GM08714 (cell line): ENCODE results near the gene ORC4.

Source experiments
- H3K4me3 ChIP-seq: fragments of 200-500 bp; sonication (Bioruptor generic); 2 replicates; pipeline ENCODE4 v1.5.1; 2014; ENCODE audit warnings: mild to moderate bottlenecking, low read length, inconsistent platforms
- ZNF274 ChIP-seq: IDR thresholded peaks from 2 replicates; pipeline ENCODE4 v1.6.1; 2012; ENCODE audit warnings: mild to moderate bottlenecking, low read depth, low read length

ORC4 gene

DNA sequence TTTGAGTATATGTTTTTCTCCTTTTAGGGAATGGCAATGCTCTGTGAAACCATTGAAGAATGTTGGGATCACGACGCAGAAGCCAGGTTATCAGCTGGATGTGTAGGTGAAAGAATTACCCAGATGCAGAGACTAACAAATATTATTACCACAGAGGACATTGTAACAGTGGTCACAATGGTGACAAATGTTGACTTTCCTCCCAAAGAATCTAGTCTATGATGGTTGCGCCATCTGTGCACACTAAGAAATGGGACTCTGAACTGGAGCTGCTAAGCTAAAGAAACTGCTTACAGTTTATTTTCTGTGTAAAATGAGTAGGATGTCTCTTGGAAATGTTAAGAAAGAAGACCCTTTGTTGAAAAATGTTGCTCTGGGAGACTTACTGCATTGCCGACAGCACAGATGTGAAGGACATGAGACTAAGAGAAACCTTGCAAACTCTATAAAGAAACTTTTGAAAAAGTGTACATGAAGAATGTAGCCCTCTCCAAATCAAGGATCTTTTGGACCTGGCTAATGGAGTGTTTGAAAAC lies 93.4 kb downstream of the ORC4 start:
- H3K4me3 ChIP-seq, result no peak overlapping the region
- no peak for TF ChIP-seq ZNF274

DNA sequence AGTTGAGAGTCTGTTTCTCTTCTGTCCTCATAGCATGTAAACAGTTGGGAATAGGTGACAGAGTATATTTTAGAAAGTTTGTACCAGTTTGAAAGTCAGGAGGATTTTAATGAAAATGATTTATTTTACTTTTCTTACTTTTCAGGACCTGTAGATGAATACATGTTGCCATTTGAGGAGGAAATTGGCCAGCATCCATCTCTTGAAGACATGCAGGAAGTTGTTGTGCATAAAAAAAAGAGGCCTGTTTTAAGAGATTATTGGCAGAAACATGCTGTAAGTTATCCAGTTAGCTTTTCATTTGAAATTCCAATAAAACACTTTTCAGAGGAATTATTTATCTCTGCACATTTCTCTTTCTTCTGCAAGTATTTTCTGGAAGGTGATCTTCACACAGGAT lies 94.7 kb downstream of the ORC4 start:
- TF ChIP-seq ZNF274, result no peak

DNA sequence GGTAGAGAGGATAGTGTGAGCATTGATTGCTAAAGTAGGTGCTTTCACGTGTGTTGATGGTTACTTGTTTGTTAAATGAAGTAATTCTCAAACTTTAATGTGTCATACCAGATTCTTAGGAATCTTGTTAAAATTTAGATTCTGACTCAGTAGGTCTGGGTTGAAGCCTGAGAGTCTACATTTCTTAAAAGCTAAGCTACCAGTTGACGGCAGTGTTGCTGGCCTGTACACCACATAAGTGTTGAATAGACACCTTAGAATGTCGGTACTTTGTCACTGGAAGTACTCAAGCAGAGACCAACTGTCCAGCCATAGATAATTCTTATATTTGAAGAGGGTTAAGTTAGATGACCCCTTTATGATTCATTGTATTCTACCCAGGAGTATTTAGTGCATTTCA lies 95.9 kb downstream of the ORC4 start:
- no peak for TF ChIP-seq ZNF274
- no peak overlapping the region for H3K4me3 ChIP-seq

More for the DNA sequence above, 94.7 kb downstream of the ORC4 start:
- no peak overlapping the region for H3K4me3 ChIP-seq

DNA sequence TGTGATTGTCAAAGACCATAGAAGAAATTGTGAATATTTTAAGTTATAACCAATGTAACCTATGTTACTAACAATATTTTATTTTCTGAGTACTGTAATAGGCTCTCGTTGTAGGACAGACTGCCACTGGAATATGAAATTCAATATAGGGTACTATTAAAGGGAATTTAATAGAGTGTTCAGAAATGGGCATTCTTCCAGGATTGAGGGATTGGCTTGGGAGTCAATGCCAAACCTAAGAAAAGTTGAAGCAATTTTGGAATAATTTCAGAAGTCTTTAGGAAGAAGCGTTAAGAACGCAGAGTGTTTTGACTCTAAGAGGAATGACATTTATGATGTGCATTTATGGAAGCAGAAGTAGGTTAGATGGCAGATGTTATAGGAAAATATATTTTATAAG lies 96.7 kb downstream of the ORC4 start:
- TF ChIP-seq ZNF274, result no peak

DNA sequence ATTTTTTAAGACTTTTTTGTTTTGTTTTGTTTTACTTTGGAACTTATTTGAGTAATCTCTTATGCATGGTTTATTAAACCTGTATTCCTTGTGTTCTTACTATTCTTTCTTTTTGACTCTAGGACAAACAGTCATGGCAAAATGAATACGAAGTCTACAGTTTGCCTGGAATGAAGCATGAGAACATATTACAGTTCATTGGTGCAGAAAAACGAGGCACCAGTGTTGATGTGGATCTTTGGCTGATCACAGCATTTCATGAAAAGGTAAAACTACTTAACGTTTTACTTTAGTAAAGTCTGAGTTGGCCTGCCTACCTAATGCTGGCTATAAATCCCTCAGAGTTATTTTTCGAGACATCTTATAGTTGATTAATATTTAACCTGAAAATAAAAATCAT lies 103.4 kb downstream of the ORC4 start:
- no peak for TF ChIP-seq ZNF274
- H3K4me3 ChIP-seq, result no peak overlapping the region

More for the DNA sequence above, 96.7 kb downstream of the ORC4 start:
- H3K4me3 ChIP-seq, result no peak overlapping the region

DNA sequence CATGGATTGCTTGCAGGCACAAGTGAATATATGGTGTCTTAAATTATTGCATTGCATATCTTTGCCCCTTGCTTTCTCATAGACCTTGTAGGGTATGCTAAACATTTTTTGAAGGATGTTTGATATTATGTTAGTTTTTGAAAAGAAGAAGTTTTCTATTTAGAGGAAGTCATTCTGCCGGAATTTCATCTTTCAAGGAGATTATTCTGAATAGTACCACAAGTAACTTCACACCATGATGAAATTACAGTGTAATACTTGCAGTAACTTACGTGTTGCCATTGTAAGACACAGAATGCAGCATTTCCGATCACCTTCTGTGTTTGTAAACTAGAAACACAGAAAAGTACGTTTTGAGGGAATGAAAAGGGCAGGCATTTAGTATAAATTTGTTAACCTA lies 103.8 kb downstream of the ORC4 start:
- no peak for TF ChIP-seq ZNF274

DNA sequence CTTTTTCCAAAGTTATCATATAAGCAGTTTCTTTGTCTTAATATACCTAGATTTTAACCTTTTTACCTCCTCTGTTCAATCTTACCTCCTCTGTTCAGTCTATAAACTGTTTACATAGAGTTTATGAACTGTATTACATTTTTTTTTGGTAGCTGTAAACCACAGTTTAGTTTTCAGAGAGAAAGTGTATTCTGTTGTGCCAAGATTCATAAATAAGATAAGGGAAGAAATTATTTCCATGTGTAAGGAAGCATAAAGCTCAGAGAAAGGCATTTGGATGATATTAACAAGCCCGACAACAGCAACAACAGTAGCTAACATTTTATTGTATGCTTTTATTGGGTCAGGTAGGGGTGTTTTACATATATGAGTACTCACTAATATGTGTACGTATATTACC lies 104.5 kb downstream of the ORC4 start:
- H3K4me3 ChIP-seq, result no peak overlapping the region
- TF ChIP-seq ZNF274, result no peak

More for the DNA sequence above, 103.8 kb downstream of the ORC4 start:
- H3K4me3 ChIP-seq, result no peak overlapping the region

DNA sequence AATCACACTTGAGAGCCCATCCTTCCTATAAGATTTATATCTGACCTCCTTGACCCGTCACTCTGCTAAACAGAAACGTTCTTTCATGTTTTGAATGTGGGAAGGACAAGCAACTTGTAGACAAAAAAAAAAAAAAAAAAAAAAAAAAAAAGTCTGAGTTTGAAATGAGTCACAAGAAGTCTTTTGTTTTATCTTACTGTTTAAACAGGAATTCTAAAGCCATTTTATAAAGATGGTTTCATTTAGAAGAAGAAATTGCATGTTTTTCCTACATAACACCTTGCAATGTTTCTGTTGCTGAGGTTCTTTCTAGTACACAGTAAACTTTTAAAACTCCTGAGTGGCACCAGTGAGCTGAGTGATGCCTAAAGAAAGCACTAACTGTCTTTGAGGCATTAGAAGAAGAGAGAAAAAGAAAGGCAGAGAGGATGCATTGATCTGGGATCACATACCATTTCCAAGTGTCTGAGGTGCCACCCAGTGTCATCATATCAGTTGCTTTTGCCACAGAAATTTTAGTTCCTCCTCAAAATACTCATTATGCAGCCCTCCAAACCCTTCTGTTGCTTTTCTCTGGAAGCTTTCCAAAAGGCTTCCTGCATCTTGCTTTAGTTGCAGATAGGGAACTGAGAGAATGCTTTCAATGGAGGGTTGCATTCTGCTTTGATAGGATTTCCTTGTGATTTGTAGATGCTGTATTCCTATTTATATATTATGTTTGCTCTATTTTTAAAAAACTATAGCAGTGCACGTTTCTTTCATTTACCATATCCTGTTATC lies 106.6 kb downstream of the ORC4 start:
- no peak overlapping the region for H3K4me3 ChIP-seq
- no peak for TF ChIP-seq ZNF274

DNA sequence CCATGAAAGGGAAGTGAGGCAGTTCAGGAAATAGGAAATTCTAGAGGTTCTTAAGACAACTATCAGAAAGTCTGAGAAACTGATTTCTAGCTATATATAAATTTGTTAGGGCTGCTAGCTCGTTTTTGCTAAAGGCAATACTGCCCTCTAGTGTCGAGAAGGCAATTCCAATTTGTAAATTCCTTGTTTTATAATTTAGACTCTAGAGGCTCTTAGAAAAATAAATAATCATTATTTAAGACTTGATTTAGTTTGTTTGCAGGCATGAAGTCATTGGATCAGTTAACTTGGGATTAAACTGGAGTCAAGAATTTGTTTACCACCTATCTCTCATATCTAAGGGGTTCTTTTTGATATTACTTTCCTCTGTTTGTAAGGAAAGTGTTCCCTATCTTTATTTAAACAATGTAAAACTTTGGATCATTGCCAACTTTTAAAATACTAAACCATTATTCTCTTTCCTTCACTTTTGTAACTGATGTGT lies 109.5 kb downstream of the ORC4 start:
- no peak for TF ChIP-seq ZNF274
- H3K4me3 ChIP-seq, result no peak overlapping the region

DNA sequence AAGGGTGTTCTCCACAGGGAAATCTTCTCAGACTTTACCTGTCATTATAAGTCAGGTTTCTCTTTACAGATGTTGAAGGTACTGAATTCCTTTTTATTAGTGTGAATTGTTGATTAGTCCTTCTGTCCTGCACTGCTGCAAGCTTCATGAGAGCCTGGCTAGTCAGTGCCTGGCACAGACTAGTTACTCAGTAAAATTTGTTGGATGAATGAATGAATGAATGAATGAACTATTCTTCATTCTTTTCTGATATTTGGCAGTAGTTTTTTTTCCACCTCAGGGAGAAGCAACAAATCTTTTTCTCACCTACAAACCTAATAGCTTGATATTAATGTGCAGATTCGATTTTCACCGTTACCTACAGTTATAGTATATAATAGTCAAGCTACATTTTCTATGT lies 111.4 kb downstream of the ORC4 start:
- no peak overlapping the region for H3K4me3 ChIP-seq
- TF ChIP-seq ZNF274, result no peak

DNA sequence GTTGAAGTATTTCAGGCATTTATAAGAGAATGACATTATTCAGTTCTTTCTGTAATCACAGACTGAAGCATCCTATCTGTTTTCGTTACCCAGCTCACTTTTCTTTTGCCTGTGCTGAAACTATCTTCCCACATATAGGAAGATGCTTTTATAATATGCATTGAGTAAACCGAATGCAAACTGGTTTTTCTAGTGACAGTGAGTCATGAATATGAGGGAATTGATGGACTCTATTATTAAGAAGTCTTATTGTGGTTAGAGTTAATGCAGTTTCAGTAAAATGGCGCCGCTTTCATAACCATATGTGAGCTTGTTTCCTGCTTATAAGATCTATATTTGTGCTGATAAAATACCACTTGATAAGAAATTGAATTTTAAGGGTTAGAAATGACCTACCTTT lies 116.5 kb downstream of the ORC4 start:
- no peak for TF ChIP-seq ZNF274
- H3K4me3 ChIP-seq, result no peak overlapping the region

DNA sequence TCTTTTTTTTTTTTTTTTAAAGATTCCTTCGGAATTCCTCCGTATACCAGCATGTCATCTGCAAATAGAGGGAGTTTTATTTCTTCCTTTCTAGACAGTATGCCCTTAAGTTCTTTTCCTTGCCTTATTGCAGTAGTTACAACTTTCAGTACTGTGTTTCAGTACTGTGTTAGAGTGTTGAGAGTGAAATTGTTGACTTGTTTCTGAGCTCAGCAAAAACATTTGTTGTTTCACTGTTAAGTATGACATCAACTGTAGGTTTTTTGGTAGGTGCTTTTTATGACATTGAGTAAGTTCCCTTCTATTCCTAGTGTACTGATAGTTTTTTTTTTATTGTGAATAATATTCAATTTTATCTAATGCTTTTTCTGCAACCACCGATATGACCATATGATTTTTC lies 131.9 kb downstream of the ORC4 start:
- H3K4me3 ChIP-seq, result no peak overlapping the region
- TF ChIP-seq ZNF274, result no peak

DNA sequence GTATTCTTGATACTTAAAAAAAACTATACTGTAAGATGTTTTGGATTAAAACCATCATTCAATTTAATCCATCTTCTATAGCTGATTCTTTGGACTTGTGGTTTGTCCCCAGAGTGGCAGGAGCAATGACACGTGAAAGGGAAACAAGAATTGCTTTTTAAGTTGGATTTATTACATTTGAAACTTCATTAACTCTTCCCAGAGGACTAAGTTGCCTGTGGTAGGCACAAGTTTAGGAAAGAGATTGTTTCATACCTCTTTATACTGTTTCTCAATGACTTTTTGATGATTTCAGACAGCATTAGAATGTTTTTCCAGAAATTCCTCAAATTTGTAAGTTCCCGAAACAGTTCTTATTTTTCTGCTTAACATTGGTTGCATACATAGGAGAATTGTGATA lies 134.4 kb downstream of the ORC4 start:
- H3K4me3 ChIP-seq, result no peak overlapping the region
- TF ChIP-seq ZNF274, result no peak

DNA sequence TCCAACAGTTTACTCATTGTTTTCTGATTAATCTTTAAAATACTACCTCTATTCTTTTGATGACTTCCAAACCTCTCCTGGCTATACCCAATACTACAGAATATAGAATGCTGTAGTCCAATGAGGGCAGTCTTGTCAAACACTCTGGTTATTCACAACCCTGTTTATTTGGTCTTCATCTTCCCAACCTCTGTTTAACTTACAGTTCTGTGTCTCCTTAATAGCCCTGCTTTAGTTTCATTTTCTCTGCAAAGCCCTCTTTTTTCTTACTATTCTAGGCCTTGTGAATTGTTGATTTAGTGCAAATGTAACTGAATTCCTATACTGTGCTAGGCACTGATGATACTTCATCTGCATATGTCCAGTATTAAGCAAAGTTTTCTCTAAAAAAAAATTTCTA lies 135.7 kb downstream of the ORC4 start:
- H3K4me3 ChIP-seq, result no peak overlapping the region
- TF ChIP-seq ZNF274, result no peak

DNA sequence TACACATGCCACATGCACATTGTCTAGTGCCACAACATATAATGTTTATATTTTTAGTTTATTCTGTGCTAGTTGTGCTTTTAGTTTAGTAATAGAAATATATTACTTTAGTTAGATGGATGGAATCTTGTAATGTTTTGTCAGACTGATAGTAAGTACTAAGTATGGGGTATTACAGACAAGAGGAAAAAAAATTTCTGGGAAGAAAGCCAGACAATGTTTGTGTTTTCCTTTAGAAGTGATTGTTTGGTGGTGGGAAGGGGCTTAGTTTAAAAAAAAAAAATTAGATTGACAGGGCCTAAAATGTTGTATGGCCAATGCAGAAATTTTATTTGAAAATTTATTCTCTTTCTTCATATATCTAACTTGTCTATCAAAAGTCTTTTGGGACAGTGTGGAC lies 137.9 kb downstream of the ORC4 start:
- TF ChIP-seq ZNF274, result no peak
- no peak overlapping the region for H3K4me3 ChIP-seq
